ENCODE data around the gene SORCS2. TPM values are rescaled to one million over a fixed set of nuclear protein-coding genes. Genes with fewer than 3 reads are reported as not detected.

Gene SORCS2
- total RNA-seq, 4 donors from 2014 or later, result 0.26 to 17.1 (median 2.9) TPM

- no peak for DNase-seq
- no peak for TF ChIP-seq POLR2A (IDR thresholded peaks at IDR 0.05)
Measured at GRCh38 chr4:7678318-7678852, 486.0 kb downstream of the SORCS2 start.

GRCh38 chr4:7679406-7680040, 487.2 kb downstream of the SORCS2 start:
- H3K27ac ChIP-seq, result no peak overlapping the region
- no peak overlapping the region for H3K4me3 ChIP-seq
- no peak for DNase-seq
- no peaks in the 10 kb centered on the region for H3K4me1 ChIP-seq
- H3K27me3 ChIP-seq, result no peaks in the 10 kb centered on the region
- H3K9me3 ChIP-seq, result peaks cover 0 to 5% of the 10 kb centered on the region in 2 donors
- H3K36me3 ChIP-seq, result no peaks in the 10 kb centered on the region
- intact Hi-C loops (cut with DNase I; ENCODE audit: low total_unique reads), result no loop called here
- TF ChIP-seq POLR2A (IDR thresholded peaks at IDR 0.05), result no peak
- no peak for TF ChIP-seq CTCF (IDR thresholded peaks at IDR 0.05)

More at GRCh38 chr4:7678318-7678852, 486.0 kb downstream of the SORCS2 start:
- intact Hi-C loops (cut with DNase I; ENCODE audit: low total_unique reads), result no loop called here
- Histone ChIP-seq H3K27ac (no peak overlapping the region), H3K36me3 (no peaks in the 10 kb centered on the region), H3K9me3 (peaks cover 0 to 5% of the 10 kb centered on the region in 2 donors), H3K4me3 (no peak overlapping the region), H3K27me3 (no peaks in the 10 kb centered on the region), H3K4me1 (no peaks in the 10 kb centered on the region)

GRCh38 chr4:7680106-7680505, 487.8 kb downstream of the SORCS2 start:
- Histone ChIP-seq H3K27ac (no peak overlapping the region), H3K36me3 (no peaks in the 10 kb centered on the region), H3K4me3 (no peak overlapping the region), H3K9me3 (peaks cover 0 to 5% of the 10 kb centered on the region in 2 donors), H3K27me3 (no peaks in the 10 kb centered on the region), H3K4me1 (no peaks in the 10 kb centered on the region)
- TF ChIP-seq POLR2A (IDR thresholded peaks at IDR 0.05) (no peak), CTCF (IDR thresholded peaks at IDR 0.05) (no peak)
- intact Hi-C loops (cut with DNase I; ENCODE audit: low total_unique reads), result no loop called here
- DNase-seq, result no peak

- no peak for DNase-seq
- no peak overlapping the region for H3K27ac ChIP-seq
- H3K9me3 ChIP-seq, result peaks cover 0 to 5% of the 10 kb centered on the region in 2 donors
- H3K4me3 ChIP-seq, result no peak overlapping the region
- TF ChIP-seq CTCF (IDR thresholded peaks at IDR 0.05) (no peak), POLR2A (IDR thresholded peaks at IDR 0.05) (no peak)
- no peaks in the 10 kb centered on the region for H3K4me1 ChIP-seq
- no peaks in the 10 kb centered on the region for H3K27me3 ChIP-seq
- intact Hi-C loops (cut with DNase I; ENCODE audit: low total_unique reads), result no loop called here
- H3K36me3 ChIP-seq, result no peaks in the 10 kb centered on the region
Measured at GRCh38 chr4:7680731-7681130, 488.4 kb downstream of the SORCS2 start.

- Histone ChIP-seq H3K27me3 (no peaks in the 10 kb centered on the region), H3K4me1 (no peaks in the 10 kb centered on the region), H3K4me3 (no peak overlapping the region), H3K9me3 (peaks cover 0 to 5% of the 10 kb centered on the region in 2 donors), H3K36me3 (no peaks in the 10 kb centered on the region), H3K27ac (no peak overlapping the region)
- intact Hi-C loops (cut with DNase I; ENCODE audit: low total_unique reads), result no loop called here
- no peak for DNase-seq
- no peak for TF ChIP-seq CTCF (IDR thresholded peaks at IDR 0.05)
- no peak for TF ChIP-seq POLR2A (IDR thresholded peaks at IDR 0.05)
Measured at GRCh38 chr4:7683126-7683703, 490.9 kb downstream of the SORCS2 start.

Data from uterus (tissue), 4 donors.